Neural cell (in vitro differentiated cells): ENCODE data around the gene ZFAND2A. TPM values are rescaled to one million over a fixed set of nuclear protein-coding genes. Genes with fewer than 3 reads are reported as not detected.
"Not testable (repeated sequence)": the region's sequence is repeated elsewhere in the genome, so short reads cannot be mapped to it uniquely, and the experiment has no call there.

Experiments
- H2AFZ ChIP-seq: fragments of 200-600, 300-800 bp; sonication (generic), shearing (Covaris generic); 2 replicates; pipeline ENCODE4 v1.6.0; 2014; ENCODE audit warnings: low read depth, mild to moderate bottlenecking, antibody characterized with exemption, low read length, moderate library complexity
- H3F3A ChIP-seq: fragments of 200-600 bp; shearing (Covaris generic); 2 replicates; pipeline ENCODE4 v1.6.1; 2016; ENCODE audit warnings: mild to moderate bottlenecking, moderate library complexity, mixed read lengths, antibody characterized with exemption, low read length; ENCODE audit not compliant: insufficient read depth, poor library complexity, severe bottlenecking
- H3K27ac ChIP-seq: fragments of 200-600, 300-800 bp; sonication (generic), shearing (Covaris generic); 2 replicates; pipeline ENCODE4 v1.5.1; 2014; ENCODE audit warnings: mild to moderate bottlenecking, low read length, moderate library complexity
- H3K27me3 ChIP-seq: fragments of 300-800, 200-600 bp; sonication (generic), shearing (Covaris generic); 2 replicates; pipeline ENCODE4 v1.6.0; 2014; ENCODE audit warnings: mild to moderate bottlenecking, low read depth, low read length, moderate library complexity; ENCODE audit not compliant: insufficient read depth
- H3K36me3 ChIP-seq: fragments of 300-800, 200-600 bp; sonication (generic), shearing (Covaris generic); 2 replicates; pipeline ENCODE4 v1.5.1; 2014; ENCODE audit warnings: mild to moderate bottlenecking, antibody characterized with exemption, low read length, moderate library complexity; ENCODE audit not compliant: insufficient read depth
- H3K4me2 ChIP-seq: fragments of 300-800, 200-600 bp; sonication (generic), shearing (Covaris generic); 2 replicates; pipeline ENCODE4 v1.6.0; 2014; ENCODE audit warnings: mild to moderate bottlenecking, low read length
- H3K4me3 ChIP-seq: fragments of 300-800, 200-600 bp; sonication (generic), shearing (Covaris generic); 2 replicates; pipeline ENCODE4 v1.5.1; 2014; ENCODE audit warnings: mild to moderate bottlenecking, low read length, moderate library complexity
- H3K79me2 ChIP-seq: fragments of 200-600 bp; shearing (Covaris generic); replicated peaks from 2 replicates; pipeline ENCODE4 v1.6.0; 2014; ENCODE audit warnings: mild to moderate bottlenecking, low read length, moderate library complexity; ENCODE audit not compliant: insufficient read depth
- H3K9ac ChIP-seq: fragments of 300-800, 200-600 bp; sonication (generic), shearing (Covaris generic); 2 replicates; pipeline ENCODE4 v1.6.1; 2016; ENCODE audit warnings: mild to moderate bottlenecking, low read length, mixed read lengths
- H3K9me2 ChIP-seq: fragments of 200-600 bp; shearing (Covaris generic); 2 replicates; pipeline ENCODE4 v1.6.1; 2016; ENCODE audit warnings: mild to moderate bottlenecking, low read length, mixed read lengths; ENCODE audit not compliant: insufficient read depth
- H3K9me3 ChIP-seq: fragments of 200-600, 300-800 bp; sonication (generic), shearing (Covaris generic); 2 replicates; pipeline ENCODE4 v1.6.1; 2016; ENCODE audit warnings: mild to moderate bottlenecking, mixed run types, low read length, moderate library complexity, mixed read lengths
- H4K20me1 ChIP-seq: fragments of 200-600 bp; shearing (Covaris generic); 2 replicates; pipeline ENCODE4 v1.6.1; 2016; ENCODE audit warnings: mild to moderate bottlenecking, mixed run types; ENCODE audit not compliant: insufficient read depth
- EP300 ChIP-seq: fragments of 450-650 bp; conservative IDR thresholded peaks from 2 replicates; pipeline ENCODE4 v1.6.1; 2014; ENCODE audit warnings: antibody characterized with exemption, mild to moderate bottlenecking, moderate library complexity; ENCODE audit not compliant: poor library complexity, severe bottlenecking
- EZH2 ChIP-seq: fragments of 200-600, 300-800 bp; shearing (Covaris generic), sonication (generic); IDR thresholded peaks from 2 replicates; pipeline ENCODE4 v1.6.1; 2014; ENCODE audit warnings: antibody characterized with exemption, low read length, borderline replicate concordance, mild to moderate bottlenecking; ENCODE audit not compliant: insufficient read depth, poor library complexity, severe bottlenecking
- MXI1 ChIP-seq: fragments of 450-650 bp; conservative IDR thresholded peaks from 2 replicates; pipeline ENCODE4 v1.6.1; 2014; ENCODE audit warnings: antibody characterized with exemption, mild to moderate bottlenecking; ENCODE audit not compliant: poor library complexity, severe bottlenecking
- POLR2AphosphoS5 ChIP-seq: IDR thresholded peaks from 2 replicates; pipeline ENCODE4 v1.6.1; 2012
- RAD21 ChIP-seq: fragments of 450-650 bp; conservative IDR thresholded peaks from 2 replicates; pipeline ENCODE4 v1.6.1; 2014; ENCODE audit warnings: antibody characterized with exemption, mild to moderate bottlenecking, moderate library complexity
- REST ChIP-seq: IDR thresholded peaks from 2 replicates; pipeline ENCODE4 v1.6.1; 2012; ENCODE audit warnings: borderline replicate concordance
- SMC3 ChIP-seq: fragments of 450-650 bp; conservative IDR thresholded peaks from 2 replicates; pipeline ENCODE4 v1.6.1; 2014; ENCODE audit warnings: antibody characterized with exemption, mild to moderate bottlenecking, moderate library complexity; ENCODE audit not compliant: poor library complexity
- TAF1 ChIP-seq: IDR thresholded peaks from 2 replicates; pipeline ENCODE4 v1.6.1; 2012; ENCODE audit warnings: low read depth
- polyA plus RNA-seq: library from polyadenylated mRNA; depleted of rRNA; stranded (reverse); fragments of >200 nt; gene quantifications from 2 replicates; pipeline ENCODE4 v1.2.3, GENCODE V29; 2014
- TF ChIP-seq, protein P1 (sequence below): fragments of 450-650 bp; IDR thresholded peaks from 2 replicates; pipeline ENCODE4 v1.5.1; 2014; ENCODE audit warnings: antibody characterized with exemption, mild to moderate bottlenecking, moderate library complexity; ENCODE audit not compliant: poor library complexity, severe bottlenecking

Gene ZFAND2A
- polyA plus RNA-seq, 1 donor from 2014 or later = 69.9 TPM

DNA sequence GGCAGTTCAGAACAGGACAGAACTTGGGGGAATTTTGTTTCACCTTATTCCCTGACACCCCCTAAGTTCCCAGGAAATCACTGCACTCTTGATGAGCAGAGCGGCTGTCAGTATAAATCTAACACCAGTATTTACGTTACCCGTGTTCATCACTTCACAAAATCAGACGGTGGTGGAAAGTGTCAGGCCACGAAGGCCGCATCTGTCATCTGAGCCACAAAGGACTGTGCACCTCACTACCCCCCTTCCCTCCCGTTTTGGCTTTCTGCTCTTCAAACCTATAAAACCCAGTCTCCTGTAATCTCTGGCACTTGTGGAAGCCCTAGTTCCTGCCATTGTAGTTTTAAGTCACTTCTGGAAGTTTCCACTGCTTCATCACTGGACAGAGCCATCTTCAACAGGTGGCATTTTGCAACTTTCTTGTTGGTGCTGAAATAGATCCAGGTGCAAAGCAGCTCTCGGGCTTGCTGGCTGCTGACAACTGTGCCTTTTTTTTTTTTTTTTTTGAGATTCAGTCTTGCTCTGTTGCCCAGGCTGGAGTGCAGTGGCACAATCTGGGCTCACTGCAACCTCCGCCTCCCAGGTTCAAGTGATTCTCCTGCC lies 9.5 kb downstream of the ZFAND2A start:
- H3K79me2 ChIP-seq = no peaks in the 10 kb centered on the region
- H4K20me1 ChIP-seq = no peaks in the 10 kb centered on the region
- no peak overlapping the region for H3K27ac ChIP-seq
- H3K4me3 ChIP-seq = no peak overlapping the region
- H3K9me3 ChIP-seq = no peaks in the 10 kb centered on the region
- no peak overlapping the region for H3K4me2 ChIP-seq
- TF ChIP-seq, protein P1, sequence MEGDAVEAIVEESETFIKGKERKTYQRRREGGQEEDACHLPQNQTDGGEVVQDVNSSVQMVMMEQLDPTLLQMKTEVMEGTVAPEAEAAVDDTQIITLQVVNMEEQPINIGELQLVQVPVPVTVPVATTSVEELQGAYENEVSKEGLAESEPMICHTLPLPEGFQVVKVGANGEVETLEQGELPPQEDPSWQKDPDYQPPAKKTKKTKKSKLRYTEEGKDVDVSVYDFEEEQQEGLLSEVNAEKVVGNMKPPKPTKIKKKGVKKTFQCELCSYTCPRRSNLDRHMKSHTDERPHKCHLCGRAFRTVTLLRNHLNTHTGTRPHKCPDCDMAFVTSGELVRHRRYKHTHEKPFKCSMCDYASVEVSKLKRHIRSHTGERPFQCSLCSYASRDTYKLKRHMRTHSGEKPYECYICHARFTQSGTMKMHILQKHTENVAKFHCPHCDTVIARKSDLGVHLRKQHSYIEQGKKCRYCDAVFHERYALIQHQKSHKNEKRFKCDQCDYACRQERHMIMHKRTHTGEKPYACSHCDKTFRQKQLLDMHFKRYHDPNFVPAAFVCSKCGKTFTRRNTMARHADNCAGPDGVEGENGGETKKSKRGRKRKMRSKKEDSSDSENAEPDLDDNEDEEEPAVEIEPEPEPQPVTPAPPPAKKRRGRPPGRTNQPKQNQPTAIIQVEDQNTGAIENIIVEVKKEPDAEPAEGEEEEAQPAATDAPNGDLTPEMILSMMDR = no peak
- TF ChIP-seq EZH2 (no peak), EP300 (no peak), SMC3 (no peak), RAD21 (no peak), POLR2AphosphoS5 (no peak), MXI1 (no peak), REST (no peak), TAF1 (no peak)
- H3K36me3 ChIP-seq = no peaks in the 10 kb centered on the region
- H3F3A ChIP-seq = no peaks in the 10 kb centered on the region
- H3K9me2 ChIP-seq = no peaks in the 10 kb centered on the region
- no peak overlapping the region for H2AFZ ChIP-seq
- H3K9ac ChIP-seq = no peak overlapping the region
- no peaks in the 10 kb centered on the region for H3K27me3 ChIP-seq

DNA sequence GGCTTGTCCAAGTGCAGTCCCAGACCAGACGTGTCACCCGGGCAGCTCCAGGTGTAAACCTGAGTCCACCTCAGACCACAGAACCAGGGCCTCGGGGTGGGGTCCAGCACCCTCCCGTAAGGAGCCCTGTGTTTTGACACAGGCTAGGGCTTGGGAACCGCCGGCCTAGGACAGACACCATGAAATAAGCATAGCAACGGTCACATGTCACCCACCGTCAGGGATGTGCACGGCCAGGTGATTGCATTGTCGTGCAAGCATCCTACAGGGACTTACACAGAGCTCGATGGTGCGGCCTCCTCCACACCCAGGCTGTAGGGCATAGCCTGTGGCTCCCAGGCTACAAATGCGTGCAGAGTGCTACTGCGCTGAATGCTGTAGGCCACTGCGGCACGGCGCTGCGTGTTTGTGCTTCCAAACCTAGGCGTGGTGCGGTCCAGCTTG lies 10.6 kb downstream of the ZFAND2A start:
- no peaks in the 10 kb centered on the region for H3F3A ChIP-seq
- H3K36me3 ChIP-seq = no peaks in the 10 kb centered on the region
- H3K4me2 ChIP-seq = no peak overlapping the region
- no peak overlapping the region for H2AFZ ChIP-seq
- H3K9me3 ChIP-seq = no peaks in the 10 kb centered on the region
- no peak overlapping the region for H3K4me3 ChIP-seq
- H3K27me3 ChIP-seq = no peaks in the 10 kb centered on the region
- no peaks in the 10 kb centered on the region for H4K20me1 ChIP-seq
- H3K79me2 ChIP-seq = no peaks in the 10 kb centered on the region
- H3K9me2 ChIP-seq = no peaks in the 10 kb centered on the region
- TF ChIP-seq, protein P1 = no peak
- no peak for TF ChIP-seq SMC3
- no peak for TF ChIP-seq RAD21
- TF ChIP-seq TAF1 = no peak
- TF ChIP-seq EZH2 = no peak
- TF ChIP-seq REST = no peak
- no peak for TF ChIP-seq EP300
- no peak for TF ChIP-seq POLR2AphosphoS5
- H3K9ac ChIP-seq = no peak overlapping the region
- H3K27ac ChIP-seq = no peak overlapping the region

GRCh38 chr7:1147873-1148272 lies 12.1 kb downstream of the ZFAND2A start:
- H3K9ac ChIP-seq, H3F3A ChIP-seq, H3K27me3 ChIP-seq, H3K4me2 ChIP-seq, H2AFZ ChIP-seq, H3K36me3 ChIP-seq, H3K79me2 ChIP-seq, H4K20me1 ChIP-seq, H3K9me3 ChIP-seq, H3K27ac ChIP-seq, H3K4me3 ChIP-seq, H3K9me2 ChIP-seq: not testable (repeated sequence)
